Fibroblast of lung (primary cell): Measurements from ENCODE around the gene DKC1. TPM values are rescaled to one million over a fixed set of nuclear protein-coding genes. Genes with fewer than 3 reads are reported as not detected.

Experiments
- DNase-seq, 2 donors: peaks; one replicate each; pipeline versions ENCODE4 v3.0.0 to v3.0.0-alpha.2; 2010; ENCODE audit warnings: low read depth in 2 of 2
- H2AFZ ChIP-seq: 2 replicates; pipeline ENCODE4 v1.5.1; 2012; ENCODE audit warnings: low read length, control low read depth, inconsistent platforms
- H3K27ac ChIP-seq: 2 replicates; pipeline ENCODE4 v1.5.1; 2011; ENCODE audit warnings: low read length, control low read depth; ENCODE audit not compliant: insufficient read depth
- H3K27me3 ChIP-seq: 2 replicates; pipeline ENCODE4 v1.5.1; 2011; ENCODE audit warnings: mild to moderate bottlenecking, low read length; ENCODE audit not compliant: control insufficient read depth, insufficient read depth
- H3K36me3 ChIP-seq: 2 replicates; pipeline ENCODE4 v1.5.1; 2011; ENCODE audit warnings: low read length; ENCODE audit not compliant: control insufficient read depth, insufficient read depth
- H3K4me1 ChIP-seq: 2 replicates; pipeline ENCODE4 v1.5.1; 2011; ENCODE audit warnings: low read length; ENCODE audit not compliant: control insufficient read depth, insufficient read depth; ENCODE audit errors: extremely low read depth
- H3K4me2 ChIP-seq: 2 replicates; pipeline ENCODE4 v1.5.1; 2011; ENCODE audit warnings: low read length, control low read depth; ENCODE audit not compliant: insufficient read depth; ENCODE audit errors: extremely low read depth
- H3K4me3 ChIP-seq, 4 experiments: fragments of 200-600 bp in 1 of 4; sonication (generic) in 1 of 4; replicated peaks in 1 of 4; 2 replicates each; pipeline ENCODE4 v1.5.1; 2011 to 2016; ENCODE audit warnings: low read length in 4 of 4, low read depth in 3 of 4, mild to moderate bottlenecking in 3 of 4, control low read depth in 2 of 4, inconsistent platforms in 1 of 4, mixed read lengths in 1 of 4; ENCODE audit not compliant: insufficient read depth in 1 of 4; ENCODE audit errors: control extremely low read depth in 1 of 4
- H3K79me2 ChIP-seq: 2 replicates; pipeline ENCODE4 v1.5.1; 2012; ENCODE audit warnings: mild to moderate bottlenecking, low read length, inconsistent platforms; ENCODE audit not compliant: control insufficient read depth, insufficient read depth
- H3K9ac ChIP-seq: 2 replicates; pipeline ENCODE4 v1.5.1; 2011; ENCODE audit warnings: mild to moderate bottlenecking, low read length, control low read depth; ENCODE audit not compliant: insufficient read depth
- H3K9me3 ChIP-seq: 2 replicates; pipeline ENCODE4 v1.5.1; 2012; ENCODE audit warnings: low read depth, low read length; ENCODE audit not compliant: control insufficient read depth, insufficient read depth
- H4K20me1 ChIP-seq: 2 replicates; pipeline ENCODE4 v1.5.1; 2011; ENCODE audit warnings: low read length; ENCODE audit not compliant: control insufficient read depth, insufficient read depth; ENCODE audit errors: extremely low read depth
- EZH2 ChIP-seq: IDR thresholded peaks from 2 replicates; pipeline ENCODE4 v1.5.1; 2012; ENCODE audit warnings: low read length, control low read depth, mild to moderate bottlenecking; ENCODE audit errors: missing control alignments
- polyA plus RNA-seq, 2 donors: library from polyadenylated mRNA; depleted of rRNA in 1 of 2; stranded (reverse) in 1 of 2; unstranded in 1 of 2; fragments of >200 nt; gene quantifications; 2 replicates each; pipeline ENCODE4 v1.2.1, GENCODE V29; 2011 to 2012; ENCODE audit warnings: missing spikeins in 1 of 2
- total RNA-seq: library from RNA; depleted of rRNA; stranded (reverse); fragments of >200 nt; gene quantifications from 2 replicates; pipeline ENCODE4 v1.2.1, GENCODE V29; 2014
- TF ChIP-seq, protein P1 (sequence below), 2 donors: IDR thresholded peaks in 1 of 2; conservative IDR thresholded peaks in 1 of 2; 1 replicate in 1 of 2; 2 replicates in 1 of 2; pipeline ENCODE4 v1.5.1; 2011 to 2012; ENCODE audit warnings: low read length in 2 of 2, control low read depth in 1 of 2, inconsistent platforms in 1 of 2, low read depth in 1 of 2, mild to moderate bottlenecking in 1 of 2

The DKC1 gene
- total and polyA plus RNA-seq, 2 donors (not counting 1 experiment from before 2014, with no cell fraction given), result 30.2 to 42.4 TPM

DNA sequence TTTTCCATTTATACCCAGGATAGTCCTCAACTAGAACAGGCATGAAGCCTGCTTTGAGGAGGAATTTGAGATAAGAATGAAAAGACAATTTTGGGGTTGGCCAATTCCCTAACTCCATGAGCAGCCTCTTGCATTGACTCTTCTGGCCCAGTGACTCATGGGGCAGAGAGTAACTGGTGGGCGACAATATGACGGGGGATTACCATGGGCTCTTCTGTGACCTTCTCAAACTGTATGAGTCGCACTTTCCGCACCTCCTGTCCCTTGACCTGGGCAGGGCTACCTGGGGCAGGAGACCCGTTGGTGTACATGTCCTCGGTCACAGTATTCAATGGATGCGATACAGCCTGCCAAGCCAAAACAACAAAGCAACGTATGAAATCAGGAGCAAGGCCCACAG, 29.3 kb downstream of the DKC1 start:
- no peaks in the 10 kb centered on the region for H3K36me3 ChIP-seq
- no peaks in the 10 kb centered on the region for H3K9me3 ChIP-seq
- H3K27ac ChIP-seq, result no peak overlapping the region
- no peak overlapping the region for H2AFZ ChIP-seq
- no peak overlapping the region for H3K9ac ChIP-seq
- H4K20me1 ChIP-seq, result no peaks in the 10 kb centered on the region
- no peak overlapping the region for H3K4me3 ChIP-seq
- TF ChIP-seq EZH2, result no peak
- TF ChIP-seq, protein P1, sequence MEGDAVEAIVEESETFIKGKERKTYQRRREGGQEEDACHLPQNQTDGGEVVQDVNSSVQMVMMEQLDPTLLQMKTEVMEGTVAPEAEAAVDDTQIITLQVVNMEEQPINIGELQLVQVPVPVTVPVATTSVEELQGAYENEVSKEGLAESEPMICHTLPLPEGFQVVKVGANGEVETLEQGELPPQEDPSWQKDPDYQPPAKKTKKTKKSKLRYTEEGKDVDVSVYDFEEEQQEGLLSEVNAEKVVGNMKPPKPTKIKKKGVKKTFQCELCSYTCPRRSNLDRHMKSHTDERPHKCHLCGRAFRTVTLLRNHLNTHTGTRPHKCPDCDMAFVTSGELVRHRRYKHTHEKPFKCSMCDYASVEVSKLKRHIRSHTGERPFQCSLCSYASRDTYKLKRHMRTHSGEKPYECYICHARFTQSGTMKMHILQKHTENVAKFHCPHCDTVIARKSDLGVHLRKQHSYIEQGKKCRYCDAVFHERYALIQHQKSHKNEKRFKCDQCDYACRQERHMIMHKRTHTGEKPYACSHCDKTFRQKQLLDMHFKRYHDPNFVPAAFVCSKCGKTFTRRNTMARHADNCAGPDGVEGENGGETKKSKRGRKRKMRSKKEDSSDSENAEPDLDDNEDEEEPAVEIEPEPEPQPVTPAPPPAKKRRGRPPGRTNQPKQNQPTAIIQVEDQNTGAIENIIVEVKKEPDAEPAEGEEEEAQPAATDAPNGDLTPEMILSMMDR (conservative IDR thresholded peaks at IDR 0.05 in 1 of 2, IDR thresholded peaks at IDR 0.05 in 1 of 2; ENCODE audit: low read depth in 1 of 2, low read length in 2 of 2), result no peak
- H3K79me2 ChIP-seq, result no peaks in the 10 kb centered on the region
- no peak for DNase-seq
- no peaks in the 10 kb centered on the region for H3K27me3 ChIP-seq
- no peak overlapping the region for H3K4me2 ChIP-seq
- no peaks in the 10 kb centered on the region for H3K4me1 ChIP-seq

DNA sequence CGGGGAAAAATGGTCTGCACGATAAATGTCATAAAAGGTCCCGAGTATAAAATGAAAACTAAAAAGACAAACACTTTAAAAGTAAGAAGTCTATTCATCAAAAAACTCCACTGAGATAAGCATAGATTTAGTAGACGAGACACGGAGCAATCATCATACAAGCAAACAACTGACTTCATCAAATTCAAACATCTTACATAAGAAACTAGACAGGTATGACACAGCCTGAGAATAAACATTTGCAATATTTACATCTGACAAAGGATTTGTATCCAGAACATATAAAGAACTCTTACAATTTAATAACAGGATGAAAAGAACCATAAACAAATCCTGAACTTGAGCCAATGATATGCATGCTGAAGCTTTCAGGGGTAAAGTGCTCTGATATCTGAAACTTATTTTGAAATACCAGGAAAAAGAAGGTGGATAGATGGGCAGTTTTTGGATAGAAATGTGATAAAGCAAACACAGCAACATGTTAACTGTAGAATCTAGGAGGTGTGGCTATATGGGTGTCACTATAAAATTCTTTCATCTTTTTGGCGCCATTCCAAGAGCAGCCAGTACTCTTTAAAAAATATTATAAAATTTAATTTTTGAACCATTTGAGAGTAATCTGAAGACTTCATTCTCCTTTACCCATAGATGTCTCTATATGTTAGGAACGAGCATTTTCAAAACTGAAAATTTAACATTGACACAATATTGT, 30.6 kb downstream of the DKC1 start:
- H3K9ac ChIP-seq, result no peak overlapping the region
- H2AFZ ChIP-seq, result no peak overlapping the region
- H3K4me3 ChIP-seq, result no peak overlapping the region
- H3K36me3 ChIP-seq, result no peaks in the 10 kb centered on the region
- no peaks in the 10 kb centered on the region for H3K79me2 ChIP-seq
- no peak overlapping the region for H3K27ac ChIP-seq
- DNase-seq, result no peak
- no peak overlapping the region for H3K4me2 ChIP-seq
- no peaks in the 10 kb centered on the region for H3K9me3 ChIP-seq
- no peaks in the 10 kb centered on the region for H3K4me1 ChIP-seq
- TF ChIP-seq, protein P1 (conservative IDR thresholded peaks at IDR 0.05 in 1 of 2, IDR thresholded peaks at IDR 0.05 in 1 of 2; ENCODE audit: low read depth in 1 of 2, low read length in 2 of 2), result no peak
- H3K27me3 ChIP-seq, result no peaks in the 10 kb centered on the region
- no peaks in the 10 kb centered on the region for H4K20me1 ChIP-seq

GRCh38 chrX:154795016-154795415, 32.4 kb downstream of the DKC1 start:
- Histone ChIP-seq H3K27ac (no peak overlapping the region), H3K9me3 (no peaks in the 10 kb centered on the region), H4K20me1 (no peaks in the 10 kb centered on the region), H3K4me3 (no peak overlapping the region), H3K4me2 (no peak overlapping the region), H3K79me2 (no peaks in the 10 kb centered on the region), H2AFZ (no peak overlapping the region), H3K4me1 (peaks cover 2% of the 10 kb centered on the region), H3K9ac (no peak overlapping the region), H3K36me3 (no peaks in the 10 kb centered on the region), H3K27me3 (no peaks in the 10 kb centered on the region)
- no peak for TF ChIP-seq EZH2
- TF ChIP-seq, protein P1 (conservative IDR thresholded peaks at IDR 0.05 in 1 of 2, IDR thresholded peaks at IDR 0.05 in 1 of 2; ENCODE audit: low read depth in 1 of 2, low read length in 2 of 2), result no peak
- no peak for DNase-seq
